Measurements from ENCODE around the gene FBXO42.
"Not testable (repeated sequence)": the region's sequence is repeated elsewhere in the genome, so short reads cannot be mapped to it uniquely, and the experiment has no call there.

FBXO42 gene

GRCh38 chr1:16222716-16223115, 129.6 kb downstream of the FBXO42 start:
- not testable (repeated sequence) for H3K27ac Mint-ChIP-seq; H3K9me3 Mint-ChIP-seq; H3K4me3 Mint-ChIP-seq; H3K36me3 Mint-ChIP-seq (ENCODE audit: low read depth)
- Mint-ChIP-seq H3K27me3 (ENCODE audit: low read depth) (peaks cover 35% of the 10 kb centered on the region), H3K4me1 (ENCODE audit: low read depth) (peaks cover 11% of the 10 kb centered on the region)

- Mint-ChIP-seq H3K9me3 (no peaks in the 10 kb centered on the region), H3K27ac (no peak overlapping the region), H3K27me3 (ENCODE audit: low read depth) (peaks cover 27% of the 10 kb centered on the region), H3K4me3 (no peak overlapping the region), H3K4me1 (ENCODE audit: low read depth) (peaks cover 21% of the 10 kb centered on the region), H3K36me3 (ENCODE audit: low read depth) (peaks cover 4% of the 10 kb centered on the region)
Measured at GRCh38 chr1:16221499-16221898, 130.8 kb downstream of the FBXO42 start.

GRCh38 chr1:16219968-16220500, 132.2 kb downstream of the FBXO42 start:
- H3K9me3 Mint-ChIP-seq = no peaks in the 10 kb centered on the region
- H3K36me3 Mint-ChIP-seq (ENCODE audit: low read depth) = peaks cover 3% of the 10 kb centered on the region
- peaks cover 26% of the 10 kb centered on the region for H3K4me1 Mint-ChIP-seq (ENCODE audit: low read depth)
- H3K27ac Mint-ChIP-seq = no peak overlapping the region
- H3K4me3 Mint-ChIP-seq = no peak overlapping the region
- H3K27me3 Mint-ChIP-seq (ENCODE audit: low read depth) = peaks cover 16% of the 10 kb centered on the region

GRCh38 chr1:16218674-16219071, 133.6 kb downstream of the FBXO42 start:
- Mint-ChIP-seq H3K27ac (no peak overlapping the region), H3K27me3 (ENCODE audit: low read depth) (peaks cover 11% of the 10 kb centered on the region), H3K36me3 (ENCODE audit: low read depth) (no peaks in the 10 kb centered on the region), H3K4me1 (ENCODE audit: low read depth) (peaks cover 26% of the 10 kb centered on the region), H3K9me3 (no peaks in the 10 kb centered on the region), H3K4me3 (no peak overlapping the region)

GRCh38 chr1:16218014-16218673, 134.1 kb downstream of the FBXO42 start:
- Mint-ChIP-seq H3K27ac (no peak overlapping the region), H3K4me1 (ENCODE audit: low read depth) (peaks cover 26% of the 10 kb centered on the region)

GRCh38 chr1:16217061-16217785, 135.1 kb downstream of the FBXO42 start:
- H3K27me3 Mint-ChIP-seq (ENCODE audit: low read depth) = peaks cover 18% of the 10 kb centered on the region
- H3K9me3 Mint-ChIP-seq = no peaks in the 10 kb centered on the region
- H3K4me1 Mint-ChIP-seq (ENCODE audit: low read depth) = peaks cover 26% of the 10 kb centered on the region
- H3K27ac Mint-ChIP-seq = peak overlapping the region; percentile 26
- H3K4me3 Mint-ChIP-seq = peak overlapping the region; percentile 85
- H3K36me3 Mint-ChIP-seq (ENCODE audit: low read depth) = no peaks in the 10 kb centered on the region

More at GRCh38 chr1:16218014-16218673, 134.1 kb downstream of the FBXO42 start:
- peaks cover 14% of the 10 kb centered on the region for H3K27me3 Mint-ChIP-seq (ENCODE audit: low read depth)
- peak overlapping the region; percentile 40 for H3K4me3 Mint-ChIP-seq
- H3K36me3 Mint-ChIP-seq (ENCODE audit: low read depth) = no peaks in the 10 kb centered on the region
- H3K9me3 Mint-ChIP-seq = no peaks in the 10 kb centered on the region

GRCh38 chr1:16215882-16216753, 136.2 kb downstream of the FBXO42 start:
- peaks cover 26% of the 10 kb centered on the region for H3K4me1 Mint-ChIP-seq (ENCODE audit: low read depth)
- peaks cover 14% of the 10 kb centered on the region for H3K27me3 Mint-ChIP-seq (ENCODE audit: low read depth)
- H3K9me3 Mint-ChIP-seq = no peaks in the 10 kb centered on the region
- peak overlapping the region; percentile 39 for H3K27ac Mint-ChIP-seq
- H3K36me3 Mint-ChIP-seq (ENCODE audit: low read depth) = no peaks in the 10 kb centered on the region
- peak overlapping the region; percentile 85 for H3K4me3 Mint-ChIP-seq

- Mint-ChIP-seq H3K4me1 (ENCODE audit: low read depth) (peaks cover 26% of the 10 kb centered on the region), H3K27me3 (ENCODE audit: low read depth) (peaks cover 12% of the 10 kb centered on the region)
- not testable (repeated sequence) for H3K9me3 Mint-ChIP-seq; H3K27ac Mint-ChIP-seq; H3K36me3 Mint-ChIP-seq (ENCODE audit: low read depth); H3K4me3 Mint-ChIP-seq
Measured at GRCh38 chr1:16215240-16215639, 137.0 kb downstream of the FBXO42 start.

GRCh38 chr1:16213544-16213943, 138.7 kb downstream of the FBXO42 start:
- not testable (repeated sequence) for H3K4me3 Mint-ChIP-seq; H3K36me3 Mint-ChIP-seq (ENCODE audit: low read depth); H3K9me3 Mint-ChIP-seq; H3K27ac Mint-ChIP-seq
- Mint-ChIP-seq H3K27me3 (ENCODE audit: low read depth) (peaks cover 12% of the 10 kb centered on the region), H3K4me1 (ENCODE audit: low read depth) (peaks cover 18% of the 10 kb centered on the region)

GRCh38 chr1:16213013-16213412, 139.3 kb downstream of the FBXO42 start:
- no peaks in the 10 kb centered on the region for H3K9me3 Mint-ChIP-seq
- H3K27me3 Mint-ChIP-seq (ENCODE audit: low read depth) = peaks cover 12% of the 10 kb centered on the region
- H3K4me1 Mint-ChIP-seq (ENCODE audit: low read depth) = peaks cover 18% of the 10 kb centered on the region
- H3K36me3 Mint-ChIP-seq (ENCODE audit: low read depth) = no peaks in the 10 kb centered on the region
- no peak overlapping the region for H3K4me3 Mint-ChIP-seq
- no peak overlapping the region for H3K27ac Mint-ChIP-seq

- Mint-ChIP-seq H3K27me3 (ENCODE audit: low read depth) (peaks cover 12% of the 10 kb centered on the region), H3K4me1 (ENCODE audit: low read depth) (peaks cover 13% of the 10 kb centered on the region), H3K9me3 (no peaks in the 10 kb centered on the region), H3K4me3 (no peak within 1 kb of the TSS), H3K36me3 (ENCODE audit: low read depth) (no peaks in the 10 kb centered on the region), H3K27ac (no peak within 1 kb of the TSS)
Measured at GRCh38 chr1:16212251-16212961, 139.9 kb downstream of the FBXO42 start, which contains the start of gene ARHGEF19. TSS of gene ARHGEF19 (minus strand) at chr1:16212652. CDS start at chr1:16209054, 3,598 bp downstream.

- Mint-ChIP-seq H3K9me3 (no peaks in the 10 kb centered on the region), H3K4me1 (ENCODE audit: low read depth) (peaks cover 11% of the 10 kb centered on the region), H3K36me3 (ENCODE audit: low read depth) (no peaks in the 10 kb centered on the region), H3K27me3 (ENCODE audit: low read depth) (peaks cover 12% of the 10 kb centered on the region), H3K4me3 (no peak overlapping the region), H3K27ac (no peak overlapping the region)
Measured at GRCh38 chr1:16211824-16212223, 140.5 kb downstream of the FBXO42 start.

- Mint-ChIP-seq H3K27ac (no peak overlapping the region), H3K4me3 (no peak overlapping the region), H3K27me3 (ENCODE audit: low read depth) (peaks cover 12% of the 10 kb centered on the region), H3K36me3 (ENCODE audit: low read depth) (no peaks in the 10 kb centered on the region), H3K9me3 (no peaks in the 10 kb centered on the region), H3K4me1 (ENCODE audit: low read depth) (peaks cover 2% of the 10 kb centered on the region)
Measured at GRCh38 chr1:16210581-16210980, 141.7 kb downstream of the FBXO42 start.

Measured in T-helper 1 cell treated with Interleukin-12 subunit alpha and Interleukin-12 subunit beta and Interleukin-4 antibody, amounts not matched to agents 30 μg/mL and 1 μg/mL, for 36 hours (primary cell).